HepG2 (cell line): ENCODE measurements around the gene JMJD8. TPM values are rescaled to one million over a fixed set of nuclear protein-coding genes. Genes with fewer than 3 reads are reported as not detected.

ENCODE experiments used
- ARID2 ChIP-seq: sonication (generic); formaldehyde crosslinking; IDR thresholded peaks from 2 replicates; pipeline ENCODE4 v1.8.1; 2022; ENCODE audit warnings: mild to moderate bottlenecking, missing genetic modification reagents, borderline replicate concordance
- ATRX ChIP-seq: sonication (generic); formaldehyde crosslinking; IDR thresholded peaks from 2 replicates; pipeline ENCODE4 v1.4.0; 2020; ENCODE audit warnings: missing genetic modification reagents, borderline replicate concordance
- BCL6 ChIP-seq: IDR thresholded peaks from 2 replicates; pipeline ENCODE4 v1.6.1; 2016; ENCODE audit warnings: missing genetic modification reagents, missing compliant biosample characterization
- HIVEP1 ChIP-seq: sonication (generic); formaldehyde crosslinking; IDR thresholded peaks from 2 replicates; pipeline ENCODE4 v1.4.0; 2020; ENCODE audit warnings: mild to moderate bottlenecking, missing genetic modification reagents
- HNRNPK ChIP-seq: fragments of 200-400 bp; formaldehyde crosslinking; IDR thresholded peaks from 2 replicates; pipeline ENCODE4 v1.6.1; 2018; ENCODE audit warnings: low read length, low read depth, moderate library complexity, mild to moderate bottlenecking; ENCODE audit not compliant: poor library complexity, severe bottlenecking
- KLF11 ChIP-seq: IDR thresholded peaks from 2 replicates; pipeline ENCODE4 v1.6.1; 2016; ENCODE audit warnings: missing compliant biosample characterization
- ONECUT2 ChIP-seq: sonication (generic); formaldehyde crosslinking; IDR thresholded peaks from 2 replicates; pipeline ENCODE4 v1.4.0; 2020; ENCODE audit warnings: missing genetic modification reagents
- PPARG ChIP-seq: conservative IDR thresholded peaks from 2 replicates; pipeline ENCODE4 v1.6.1; 2016; ENCODE audit warnings: missing biosample characterization, missing genetic modification reagents
- SIX4 ChIP-seq: sonication (generic); formaldehyde crosslinking; IDR thresholded peaks from 2 replicates; pipeline ENCODE4 v1.4.0; 2020; ENCODE audit warnings: missing genetic modification reagents
- SRSF1 ChIP-seq: fragments of 200-400 bp; formaldehyde crosslinking; optimal IDR thresholded peaks from 2 replicates; pipeline ENCODE3; 2017; ENCODE audit warnings: mild to moderate bottlenecking, low read depth, low read length, moderate library complexity
- ZFP62 ChIP-seq: sonication (generic); formaldehyde crosslinking; IDR thresholded peaks from 2 replicates; pipeline ENCODE4 v1.4.0; 2020; ENCODE audit warnings: missing genetic modification reagents
- ZNF484 ChIP-seq: sonication (generic); formaldehyde crosslinking; IDR thresholded peaks from 2 replicates; pipeline ENCODE4 v1.5.1; 2020; ENCODE audit warnings: mild to moderate bottlenecking, low read depth, missing genetic modification reagents, borderline replicate concordance
- ZNF766 ChIP-seq: sonication (generic); formaldehyde crosslinking; IDR thresholded peaks from 2 replicates; pipeline ENCODE4 v1.5.0; 2020; ENCODE audit warnings: missing genetic modification reagents, borderline replicate concordance
- ZNF790 ChIP-seq: sonication (generic); formaldehyde crosslinking; IDR thresholded peaks from 2 replicates; pipeline ENCODE4 v1.8.0; 2022; ENCODE audit warnings: missing genetic modification reagents, mild to moderate bottlenecking, borderline replicate concordance
- polyA plus RNA-seq, 8 experiments: library from polyadenylated mRNA; depleted of rRNA in 3 of 8; stranded (reverse) in 7 of 8; unstranded in 1 of 8; fragments of >200 nt; fragmentation: Illumina TruSeq in 4 of 8; extraction: Trizol in 4 of 8; gene quantifications; 2 replicates each; pipeline versions ENCODE4 v1.2.1 to v1.2.3, GENCODE V29; 2011 to 2016; ENCODE audit warnings: low read depth in 4 of 8, missing spikeins in 1 of 8, mixed read lengths in 1 of 8; ENCODE audit not compliant: insufficient read depth in 1 of 8
- total RNA-seq, 5 experiments: library from RNA; depleted of rRNA; stranded (reverse); fragments of >200 nt; fragmentation: Illumina TruSeq; extraction: Trizol; gene quantifications; 2 replicates each; pipeline ENCODE4 v1.2.3, GENCODE V29; 2016; ENCODE audit warnings: low read depth in 1 of 5
- TF ChIP-seq, protein P1 (sequence below): fragments of 450-650 bp; IDR thresholded peaks from 2 replicates; pipeline ENCODE4 v1.6.1; 2016
- TF ChIP-seq, protein P2 (sequence below): sonication (generic); formaldehyde crosslinking; IDR thresholded peaks from 2 replicates; pipeline ENCODE4 v1.4.0; 2020; ENCODE audit warnings: missing genetic modification reagents
- TF ChIP-seq, protein P3 (sequence below): sonication (generic); formaldehyde crosslinking; IDR thresholded peaks from 2 replicates; pipeline ENCODE4 v1.5.0; 2020; ENCODE audit warnings: mild to moderate bottlenecking, missing genetic modification reagents
- TF ChIP-seq, protein P4 (sequence below): sonication (generic); formaldehyde crosslinking; IDR thresholded peaks from 2 replicates; pipeline ENCODE4 v1.5.0; 2020; ENCODE audit warnings: missing genetic modification reagents
- TF ChIP-seq, protein P5 (sequence below): sonication (generic); formaldehyde crosslinking; IDR thresholded peaks from 2 replicates; pipeline ENCODE4 v1.4.0; 2020; ENCODE audit warnings: missing genetic modification reagents
- TF ChIP-seq, protein P6 (sequence below): sonication (generic); formaldehyde crosslinking; IDR thresholded peaks from 2 replicates; pipeline ENCODE4 v1.4.0; 2020; ENCODE audit warnings: missing genetic modification reagents

The JMJD8 gene
- total and polyA plus RNA-seq, 2 of the 13 experiments (the other 11 are each of a cell fraction or from before 2014, with no cell fraction given): 2.6 to 11.8 TPM

DNA sequence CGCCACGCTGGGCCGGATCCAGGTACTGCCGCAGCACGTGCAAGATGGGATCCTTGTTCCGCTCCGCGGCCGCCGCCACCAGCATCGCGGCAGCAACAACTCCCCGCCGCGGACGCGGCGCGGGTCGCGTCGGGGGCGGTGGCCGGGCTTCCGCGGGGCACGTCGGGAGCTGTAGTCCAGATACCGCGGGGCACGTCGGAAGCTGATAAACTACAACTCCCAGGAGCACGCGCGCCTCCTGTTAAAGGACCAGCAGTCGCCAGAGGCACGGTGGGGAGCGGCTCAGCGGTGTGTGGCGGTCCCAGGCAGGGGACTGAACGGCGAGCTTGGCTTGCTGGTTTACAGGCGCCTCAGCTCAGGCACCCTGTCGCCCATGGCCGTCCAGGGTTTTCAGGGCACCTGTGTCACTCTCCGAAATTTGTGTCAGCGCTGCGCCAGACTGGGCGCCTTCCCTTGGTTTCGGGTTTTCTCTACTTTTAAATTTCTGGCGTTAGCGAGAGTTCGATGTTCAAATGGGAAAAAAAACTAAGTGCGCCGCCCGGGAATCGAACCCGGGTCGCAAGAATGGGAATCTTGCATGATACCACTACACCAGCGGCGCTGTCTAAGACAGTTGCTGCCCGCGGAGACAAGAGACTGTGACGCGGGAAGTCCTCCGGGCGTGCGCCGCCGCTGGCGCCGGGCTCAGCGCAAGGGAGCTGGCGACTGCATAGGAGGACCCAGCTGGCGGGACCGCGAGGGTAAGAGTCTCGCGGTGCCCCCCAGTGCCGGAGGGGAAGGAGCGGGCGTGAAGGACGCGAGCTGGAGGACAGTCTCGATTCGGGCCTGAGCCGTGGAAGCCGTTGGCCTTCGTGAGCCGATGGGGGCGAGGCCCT, 47.7 kb downstream of the JMJD8 start, which contains the start of gene METTL26 (continued):
- TF ChIP-seq, protein P1, sequence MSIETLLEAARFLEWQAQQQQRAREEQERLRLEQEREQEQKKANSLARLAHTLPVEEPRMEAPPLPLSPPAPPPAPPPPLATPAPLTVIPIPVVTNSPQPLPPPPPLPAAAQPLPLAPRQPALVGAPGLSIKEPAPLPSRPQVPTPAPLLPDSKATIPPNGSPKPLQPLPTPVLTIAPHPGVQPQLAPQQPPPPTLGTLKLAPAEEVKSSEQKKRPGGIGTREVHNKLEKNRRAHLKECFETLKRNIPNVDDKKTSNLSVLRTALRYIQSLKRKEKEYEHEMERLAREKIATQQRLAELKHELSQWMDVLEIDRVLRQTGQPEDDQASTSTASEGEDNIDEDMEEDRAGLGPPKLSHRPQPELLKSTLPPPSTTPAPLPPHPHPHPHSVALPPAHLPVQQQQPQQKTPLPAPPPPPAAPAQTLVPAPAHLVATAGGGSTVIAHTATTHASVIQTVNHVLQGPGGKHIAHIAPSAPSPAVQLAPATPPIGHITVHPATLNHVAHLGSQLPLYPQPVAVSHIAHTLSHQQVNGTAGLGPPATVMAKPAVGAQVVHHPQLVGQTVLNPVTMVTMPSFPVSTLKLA: peak; percentile 80
- TF ChIP-seq ZNF790 (CRISPR knock-in tag): peak; percentile 82
- TF ChIP-seq, protein P2, sequence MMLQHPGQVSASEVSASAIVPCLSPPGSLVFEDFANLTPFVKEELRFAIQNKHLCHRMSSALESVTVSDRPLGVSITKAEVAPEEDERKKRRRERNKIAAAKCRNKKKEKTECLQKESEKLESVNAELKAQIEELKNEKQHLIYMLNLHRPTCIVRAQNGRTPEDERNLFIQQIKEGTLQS (CRISPR knock-in tag): 0 out of 2 replicates have a peak, but pooled peaks have one; percentile 13
- TF ChIP-seq, protein P3, sequence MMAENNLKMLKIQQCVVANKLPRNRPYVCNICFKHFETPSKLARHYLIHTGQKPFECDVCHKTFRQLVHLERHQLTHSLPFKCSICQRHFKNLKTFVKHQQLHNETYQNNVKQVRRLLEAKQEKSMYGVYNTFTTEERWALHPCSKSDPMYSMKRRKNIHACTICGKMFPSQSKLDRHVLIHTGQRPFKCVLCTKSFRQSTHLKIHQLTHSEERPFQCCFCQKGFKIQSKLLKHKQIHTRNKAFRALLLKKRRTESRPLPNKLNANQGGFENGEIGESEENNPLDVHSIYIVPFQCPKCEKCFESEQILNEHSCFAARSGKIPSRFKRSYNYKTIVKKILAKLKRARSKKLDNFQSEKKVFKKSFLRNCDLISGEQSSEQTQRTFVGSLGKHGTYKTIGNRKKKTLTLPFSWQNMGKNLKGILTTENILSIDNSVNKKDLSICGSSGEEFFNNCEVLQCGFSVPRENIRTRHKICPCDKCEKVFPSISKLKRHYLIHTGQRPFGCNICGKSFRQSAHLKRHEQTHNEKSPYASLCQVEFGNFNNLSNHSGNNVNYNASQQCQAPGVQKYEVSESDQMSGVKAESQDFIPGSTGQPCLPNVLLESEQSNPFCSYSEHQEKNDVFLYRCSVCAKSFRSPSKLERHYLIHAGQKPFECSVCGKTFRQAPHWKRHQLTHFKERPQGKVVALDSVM (CRISPR knock-in tag): peak; percentile 36; the same call in 1 of the 2 replicates
- TF ChIP-seq ZNF484 (CRISPR knock-in tag): no peak; the same call in 1 of the 2 replicates
- TF ChIP-seq, protein P4, sequence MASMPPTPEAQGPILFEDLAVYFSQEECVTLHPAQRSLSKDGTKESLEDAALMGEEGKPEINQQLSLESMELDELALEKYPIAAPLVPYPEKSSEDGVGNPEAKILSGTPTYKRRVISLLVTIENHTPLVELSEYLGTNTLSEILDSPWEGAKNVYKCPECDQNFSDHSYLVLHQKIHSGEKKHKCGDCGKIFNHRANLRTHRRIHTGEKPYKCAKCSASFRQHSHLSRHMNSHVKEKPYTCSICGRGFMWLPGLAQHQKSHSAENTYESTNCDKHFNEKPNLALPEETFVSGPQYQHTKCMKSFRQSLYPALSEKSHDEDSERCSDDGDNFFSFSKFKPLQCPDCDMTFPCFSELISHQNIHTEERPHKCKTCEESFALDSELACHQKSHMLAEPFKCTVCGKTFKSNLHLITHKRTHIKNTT: no peak
- no peak for TF ChIP-seq HIVEP1 (CRISPR knock-in tag)
- no peak for TF ChIP-seq ONECUT2 (CRISPR knock-in tag)
- peak; percentile 45 for TF ChIP-seq ZFP62 (CRISPR knock-in tag)
- peak; percentile 35 for TF ChIP-seq BCL6 (CRISPR knock-in tag)
- no peak for TF ChIP-seq ATRX
- TF ChIP-seq PPARG (CRISPR knock-in tag): peak; percentile 40; the same call in 1 of the 2 replicates
- TF ChIP-seq ZNF766 (CRISPR knock-in tag): no peak
- TF ChIP-seq SRSF1: peak; percentile 83
- TF ChIP-seq ARID2 (CRISPR knock-in tag): 0 out of 2 replicates have a peak, but pooled peaks have one; percentile 60
- no peak for TF ChIP-seq KLF11 (CRISPR knock-in tag)
- TF ChIP-seq, protein P5, sequence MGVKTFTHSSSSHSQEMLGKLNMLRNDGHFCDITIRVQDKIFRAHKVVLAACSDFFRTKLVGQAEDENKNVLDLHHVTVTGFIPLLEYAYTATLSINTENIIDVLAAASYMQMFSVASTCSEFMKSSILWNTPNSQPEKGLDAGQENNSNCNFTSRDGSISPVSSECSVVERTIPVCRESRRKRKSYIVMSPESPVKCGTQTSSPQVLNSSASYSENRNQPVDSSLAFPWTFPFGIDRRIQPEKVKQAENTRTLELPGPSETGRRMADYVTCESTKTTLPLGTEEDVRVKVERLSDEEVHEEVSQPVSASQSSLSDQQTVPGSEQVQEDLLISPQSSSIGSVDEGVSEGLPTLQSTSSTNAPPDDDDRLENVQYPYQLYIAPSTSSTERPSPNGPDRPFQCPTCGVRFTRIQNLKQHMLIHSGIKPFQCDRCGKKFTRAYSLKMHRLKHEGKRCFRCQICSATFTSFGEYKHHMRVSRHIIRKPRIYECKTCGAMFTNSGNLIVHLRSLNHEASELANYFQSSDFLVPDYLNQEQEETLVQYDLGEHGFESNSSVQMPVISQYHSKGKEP (CRISPR knock-in tag): no peak
- no peak for TF ChIP-seq SIX4
- TF ChIP-seq HNRNPK: no peak
- TF ChIP-seq, protein P6, sequence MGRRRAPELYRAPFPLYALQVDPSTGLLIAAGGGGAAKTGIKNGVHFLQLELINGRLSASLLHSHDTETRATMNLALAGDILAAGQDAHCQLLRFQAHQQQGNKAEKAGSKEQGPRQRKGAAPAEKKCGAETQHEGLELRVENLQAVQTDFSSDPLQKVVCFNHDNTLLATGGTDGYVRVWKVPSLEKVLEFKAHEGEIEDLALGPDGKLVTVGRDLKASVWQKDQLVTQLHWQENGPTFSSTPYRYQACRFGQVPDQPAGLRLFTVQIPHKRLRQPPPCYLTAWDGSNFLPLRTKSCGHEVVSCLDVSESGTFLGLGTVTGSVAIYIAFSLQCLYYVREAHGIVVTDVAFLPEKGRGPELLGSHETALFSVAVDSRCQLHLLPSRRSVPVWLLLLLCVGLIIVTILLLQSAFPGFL (CRISPR knock-in tag): no peak
